Immature natural killer cell (primary cell): ENCODE measurements around the gene PPP2R2B. TPM values are rescaled to one million over a fixed set of nuclear protein-coding genes. Genes with fewer than 3 reads are reported as not detected.

Source experiments
- DNase-seq, 3 donors: peaks; one replicate each; pipeline ENCODE4 v3.0.0; 2022; ENCODE audit warnings: mixed read lengths in 1 of 3
- H3K27ac Mint-ChIP-seq, 6 donors: one replicate each; pipeline ENCODE4 v1.8.0; 2020; ENCODE audit warnings: mixed read lengths in 6 of 6, mild to moderate bottlenecking in 5 of 6, inconsistent platforms in 4 of 6, moderate library complexity in 3 of 6
- H3K27me3 Mint-ChIP-seq, 3 donors: one replicate each; pipeline ENCODE4 v1.8.0; 2020 to 2021; ENCODE audit warnings: low read depth in 3 of 3, mild to moderate bottlenecking in 3 of 3, mixed read lengths in 3 of 3, moderate library complexity in 3 of 3, inconsistent platforms in 1 of 3
- H3K36me3 Mint-ChIP-seq, 3 donors: one replicate each; pipeline ENCODE4 v1.8.0; 2020; ENCODE audit warnings: mixed read lengths in 3 of 3, inconsistent platforms in 2 of 3, mild to moderate bottlenecking in 2 of 3
- H3K4me1 Mint-ChIP-seq, 2 donors: one replicate each; pipeline ENCODE4 v1.8.0; 2020; ENCODE audit warnings: inconsistent platforms in 2 of 2, mild to moderate bottlenecking in 2 of 2, mixed read lengths in 2 of 2, moderate library complexity in 1 of 2
- H3K4me3 Mint-ChIP-seq, 5 donors: one replicate each; pipeline ENCODE4 v1.8.0; 2020; ENCODE audit warnings: mild to moderate bottlenecking in 5 of 5, mixed read lengths in 5 of 5, inconsistent platforms in 3 of 5, moderate library complexity in 3 of 5
- H3K9me3 Mint-ChIP-seq, 6 donors: one replicate each; pipeline ENCODE4 v1.8.0; 2020; ENCODE audit warnings: mild to moderate bottlenecking in 6 of 6, mixed read lengths in 6 of 6, inconsistent platforms in 4 of 6, moderate library complexity in 3 of 6
- polyA plus RNA-seq, 3 donors: library from polyadenylated mRNA; unstranded; fragments of 300-500 nt; fragmentation: Illumina TruSeq; gene quantifications; one replicate each; pipeline ENCODE4 v1.2.3, GENCODE V29; 2021

Gene PPP2R2B
- polyA plus RNA-seq, 3 donors from 2014 or later: 35.6 to 62.3 (median 41.0) TPM

GRCh38 chr5:146832985-146833732 is 45.4 kb downstream of the PPP2R2B start:
- Mint-ChIP-seq H3K27ac (peak overlapping the region in 2 of 6 donors; percentile 12 to 39), H3K36me3 (peaks cover 0 to 5% (median 0%) of the 10 kb centered on the region in 3 donors), H3K4me3 (no peak overlapping the region)

DNA sequence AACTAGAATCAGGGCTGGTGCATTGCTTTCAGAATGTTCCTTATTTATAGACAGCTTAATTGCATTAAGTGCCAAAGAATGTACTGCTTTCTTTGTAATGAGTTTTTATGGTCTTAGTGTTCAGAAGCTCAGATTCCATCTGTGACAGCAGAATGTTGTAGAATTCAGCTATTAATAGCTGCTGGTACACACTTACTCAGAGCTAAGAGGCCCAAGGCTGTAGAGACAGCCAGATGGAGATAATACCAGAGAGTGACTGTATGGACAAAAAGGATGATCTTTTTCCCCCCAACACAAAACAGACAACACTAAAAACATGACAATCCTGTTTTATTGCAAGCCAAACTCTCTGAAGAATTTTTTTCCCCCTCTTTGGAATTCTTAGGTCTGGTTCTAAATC is 50.2 kb downstream of the PPP2R2B start:
- no peak for DNase-seq
- H3K9me3 Mint-ChIP-seq: no peaks in the 10 kb centered on the region
- H3K4me3 Mint-ChIP-seq: no peak overlapping the region
- H3K36me3 Mint-ChIP-seq: peaks cover 0 to 5% (median 0%) of the 10 kb centered on the region in 3 donors
- no peaks in the 10 kb centered on the region for H3K27me3 Mint-ChIP-seq
- no peak overlapping the region for H3K27ac Mint-ChIP-seq
- H3K4me1 Mint-ChIP-seq: peaks cover 13 to 37% of the 10 kb centered on the region in 2 donors

More at GRCh38 chr5:146832985-146833732, 45.4 kb downstream of the PPP2R2B start:
- H3K27me3 Mint-ChIP-seq: no peaks in the 10 kb centered on the region
- no peak for DNase-seq
- peaks cover 26 to 58% of the 10 kb centered on the region in 2 donors for H3K4me1 Mint-ChIP-seq
- H3K9me3 Mint-ChIP-seq: no peaks in the 10 kb centered on the region

DNA sequence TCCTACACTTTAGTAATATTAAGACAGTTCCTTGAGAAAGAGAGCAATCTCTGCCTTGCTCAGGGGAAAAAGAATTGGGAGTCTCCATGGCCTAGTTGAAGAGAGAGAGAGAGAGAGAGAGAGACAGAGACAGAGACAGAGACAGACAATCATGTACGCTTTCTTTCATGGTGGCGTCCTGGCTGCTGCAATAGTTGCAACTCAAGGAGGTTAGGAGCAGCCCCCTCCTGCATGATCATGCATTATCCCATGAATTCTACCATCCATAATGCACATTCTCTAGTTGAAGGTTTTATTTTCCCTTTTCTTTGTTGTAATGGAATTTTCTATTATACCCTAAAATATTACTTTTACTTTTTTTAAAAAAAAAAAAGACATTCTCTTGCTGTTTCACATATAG is 50.7 kb downstream of the PPP2R2B start:
- H3K4me1 Mint-ChIP-seq: peaks cover 8 to 32% of the 10 kb centered on the region in 2 donors
- peaks cover 0 to 5% (median 0%) of the 10 kb centered on the region in 3 donors for H3K36me3 Mint-ChIP-seq
- no peak overlapping the region for H3K4me3 Mint-ChIP-seq
- H3K9me3 Mint-ChIP-seq: no peaks in the 10 kb centered on the region
- peak overlapping the region in 1 of 6 donors; percentile 6 for H3K27ac Mint-ChIP-seq
- no peaks in the 10 kb centered on the region for H3K27me3 Mint-ChIP-seq
- no peak for DNase-seq

- peak in 1 of 3 donors; percentile 7 for DNase-seq
- Mint-ChIP-seq H3K36me3 (peaks cover 0 to 5% (median 0%) of the 10 kb centered on the region in 3 donors), H3K4me3 (no peak overlapping the region), H3K4me1 (peaks cover 11 to 28% of the 10 kb centered on the region in 2 donors), H3K9me3 (no peaks in the 10 kb centered on the region), H3K27me3 (no peaks in the 10 kb centered on the region), H3K27ac (no peak overlapping the region)
Observed at GRCh38 chr5:146825033-146825432, 53.5 kb downstream of the PPP2R2B start.

DNA sequence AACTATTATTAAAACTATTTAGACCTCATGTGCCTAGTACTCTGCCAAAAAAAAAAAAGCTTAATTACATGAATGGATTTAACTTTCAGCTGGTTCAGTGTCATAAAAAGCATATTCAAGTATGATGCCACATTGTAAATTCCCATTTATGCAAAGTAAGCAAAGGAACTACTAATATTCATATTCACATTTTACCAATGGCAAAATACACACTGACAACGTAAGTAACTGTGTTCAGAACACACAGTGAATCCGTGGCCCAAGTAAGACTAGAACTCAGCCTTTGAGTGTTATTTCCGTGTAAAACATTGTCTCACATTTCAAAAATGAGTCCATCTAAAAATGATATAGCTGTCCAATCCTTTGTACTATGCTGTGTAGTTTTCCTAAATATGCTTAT is 56.8 kb downstream of the PPP2R2B start:
- H3K4me3 Mint-ChIP-seq: no peak overlapping the region
- H3K36me3 Mint-ChIP-seq: peaks cover 0 to 10% (median 0%) of the 10 kb centered on the region in 3 donors
- H3K27ac Mint-ChIP-seq: no peak overlapping the region
- H3K9me3 Mint-ChIP-seq: no peaks in the 10 kb centered on the region
- H3K4me1 Mint-ChIP-seq: peaks cover 19 to 22% of the 10 kb centered on the region in 2 donors
- peaks cover 0 to 2% (median 0%) of the 10 kb centered on the region in 3 donors for H3K27me3 Mint-ChIP-seq
- no peak for DNase-seq

DNA sequence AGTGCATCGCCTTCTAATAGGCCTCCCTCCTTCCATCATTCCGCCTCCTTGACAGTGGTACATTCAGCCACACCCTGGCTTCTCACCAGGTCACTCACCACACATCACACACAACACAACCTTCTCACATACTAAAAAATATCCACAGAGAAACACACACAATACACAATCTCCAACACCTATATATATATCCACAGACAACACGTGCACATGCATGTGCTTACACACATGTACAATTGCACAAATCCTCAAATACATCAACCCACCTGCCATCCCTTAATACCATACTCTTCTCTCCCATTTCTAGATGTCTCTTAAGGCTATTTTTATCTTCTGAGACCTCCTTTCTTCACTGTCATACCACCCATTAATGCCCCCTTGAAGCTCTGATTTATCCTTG is 57.6 kb downstream of the PPP2R2B start:
- peaks cover 0 to 10% (median 0%) of the 10 kb centered on the region in 3 donors for H3K36me3 Mint-ChIP-seq
- H3K27me3 Mint-ChIP-seq: peaks cover 0 to 2% (median 0%) of the 10 kb centered on the region in 3 donors
- H3K27ac Mint-ChIP-seq: no peak overlapping the region
- no peaks in the 10 kb centered on the region for H3K9me3 Mint-ChIP-seq
- no peak for DNase-seq
- H3K4me3 Mint-ChIP-seq: no peak overlapping the region
- H3K4me1 Mint-ChIP-seq: peaks cover 23 to 28% of the 10 kb centered on the region in 2 donors

GRCh38 chr5:146818822-146819221 is 59.7 kb downstream of the PPP2R2B start:
- no peak overlapping the region for H3K27ac Mint-ChIP-seq
- H3K9me3 Mint-ChIP-seq: no peaks in the 10 kb centered on the region
- no peak for DNase-seq
- peaks cover 0 to 5% (median 2%) of the 10 kb centered on the region in 3 donors for H3K36me3 Mint-ChIP-seq
- H3K4me1 Mint-ChIP-seq: peaks cover 39 to 42% of the 10 kb centered on the region in 2 donors
- no peak overlapping the region for H3K4me3 Mint-ChIP-seq
- peaks cover 0 to 2% (median 0%) of the 10 kb centered on the region in 3 donors for H3K27me3 Mint-ChIP-seq

- H3K4me1 Mint-ChIP-seq: peaks cover 47 to 50% of the 10 kb centered on the region in 2 donors
- H3K27me3 Mint-ChIP-seq: peaks cover 0 to 2% (median 0%) of the 10 kb centered on the region in 3 donors
- H3K27ac Mint-ChIP-seq: peak overlapping the region in 1 of 6 donors; percentile 25
- H3K9me3 Mint-ChIP-seq: no peaks in the 10 kb centered on the region
- peak overlapping the region in 1 of 5 donors; percentile 9 for H3K4me3 Mint-ChIP-seq
- DNase-seq: no peak
- peaks cover 0 to 5% (median 5%) of the 10 kb centered on the region in 3 donors for H3K36me3 Mint-ChIP-seq
Observed at GRCh38 chr5:146817973-146818372, 60.6 kb downstream of the PPP2R2B start.

DNA sequence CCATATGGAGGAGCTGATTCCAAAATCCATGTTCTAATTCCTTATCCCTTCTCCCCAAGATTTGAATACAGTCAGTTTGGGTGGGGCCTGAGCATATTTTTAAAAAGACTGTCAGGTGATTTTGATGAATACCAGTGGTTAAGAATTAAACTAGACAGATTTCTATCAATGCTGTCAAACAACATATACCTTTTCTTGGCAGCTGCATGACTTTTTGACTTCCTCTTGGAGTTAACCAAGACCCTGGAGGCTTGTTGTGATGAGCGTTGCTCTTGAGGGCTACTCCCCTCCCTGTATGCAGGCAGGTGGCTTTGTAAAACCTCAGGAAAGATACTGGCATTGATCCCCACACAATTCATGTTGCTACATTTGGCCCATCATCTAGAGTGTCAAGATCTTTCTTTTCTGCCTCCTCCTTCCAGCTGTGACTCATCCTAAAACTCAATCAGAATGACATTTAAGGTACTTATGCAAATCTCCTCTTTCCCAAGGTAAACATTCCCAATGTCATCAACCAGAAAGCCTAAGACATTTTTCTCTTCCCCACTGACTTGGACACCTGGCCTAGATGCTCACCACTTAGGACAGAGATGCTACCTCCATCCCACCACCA is 61.7 kb downstream of the PPP2R2B start:
- Mint-ChIP-seq H3K27ac (no peak overlapping the region), H3K36me3 (peaks cover 0 to 5% (median 5%) of the 10 kb centered on the region in 3 donors), H3K27me3 (peaks cover 0 to 2% (median 0%) of the 10 kb centered on the region in 3 donors), H3K9me3 (no peaks in the 10 kb centered on the region), H3K4me1 (peaks cover 47 to 57% of the 10 kb centered on the region in 2 donors), H3K4me3 (no peak overlapping the region)
- DNase-seq: no peak

- Mint-ChIP-seq H3K4me1 (peaks cover 49 to 60% of the 10 kb centered on the region in 2 donors), H3K4me3 (peak overlapping the region; percentile 15 to 55 (median 24)), H3K27me3 (peaks cover 0 to 2% (median 0%) of the 10 kb centered on the region in 3 donors), H3K36me3 (peaks cover 4 to 12% (median 8%) of the 10 kb centered on the region in 3 donors), H3K9me3 (peaks cover 0 to 1% (median 0%) of the 10 kb centered on the region in 6 donors), H3K27ac (no peak overlapping the region)
- no peak for DNase-seq
Observed at GRCh38 chr5:146815411-146815810, 63.1 kb downstream of the PPP2R2B start.

- Mint-ChIP-seq H3K4me3 (peak overlapping the region; percentile 3 to 70 (median 44)), H3K27me3 (peaks cover 0 to 2% (median 0%) of the 10 kb centered on the region in 3 donors), H3K36me3 (peaks cover 14 to 25% (median 19%) of the 10 kb centered on the region in 3 donors), H3K4me1 (peaks cover 49 to 66% of the 10 kb centered on the region in 2 donors), H3K9me3 (peaks cover 0 to 1% (median 0%) of the 10 kb centered on the region in 6 donors), H3K27ac (peak overlapping the region in 3 of 6 donors; percentile 54 to 75 (median 63))
- no peak for DNase-seq
Observed at GRCh38 chr5:146813346-146814157, 65.0 kb downstream of the PPP2R2B start.

DNA sequence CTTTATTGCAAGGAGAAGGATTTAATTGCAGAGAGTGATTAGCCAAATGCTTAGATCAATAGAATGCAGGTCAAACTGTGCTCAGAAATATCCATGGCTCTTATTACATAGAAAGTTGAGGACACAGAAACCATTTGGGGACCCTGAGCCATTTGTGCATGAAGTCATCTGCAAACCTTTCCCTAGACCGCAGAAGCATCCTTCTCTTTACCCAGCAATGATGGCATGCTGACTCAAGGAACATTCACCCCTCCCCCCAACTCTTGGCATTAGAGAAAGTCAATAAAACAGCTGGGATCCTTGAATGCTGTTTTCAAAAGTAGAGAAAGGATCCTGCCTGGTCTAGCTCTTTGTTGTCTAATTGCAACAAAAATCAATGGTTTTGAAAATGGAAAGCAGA is 73.5 kb downstream of the PPP2R2B start:
- no peak overlapping the region for H3K27ac Mint-ChIP-seq
- H3K27me3 Mint-ChIP-seq: peaks cover 0 to 3% (median 0%) of the 10 kb centered on the region in 3 donors
- no peaks in the 10 kb centered on the region for H3K9me3 Mint-ChIP-seq
- H3K4me1 Mint-ChIP-seq: peaks cover 16 to 55% of the 10 kb centered on the region in 2 donors
- DNase-seq: no peak
- H3K36me3 Mint-ChIP-seq: peaks cover 11 to 18% (median 17%) of the 10 kb centered on the region in 3 donors
- no peak overlapping the region for H3K4me3 Mint-ChIP-seq

- DNase-seq: no peak
- peaks cover 0 to 3% (median 0%) of the 10 kb centered on the region in 3 donors for H3K27me3 Mint-ChIP-seq
- H3K4me1 Mint-ChIP-seq: peaks cover 33 to 63% of the 10 kb centered on the region in 2 donors
- no peaks in the 10 kb centered on the region for H3K9me3 Mint-ChIP-seq
- peaks cover 1 to 5% (median 4%) of the 10 kb centered on the region in 3 donors for H3K36me3 Mint-ChIP-seq
- H3K27ac Mint-ChIP-seq: no peak overlapping the region
- H3K4me3 Mint-ChIP-seq: no peak overlapping the region
Observed at GRCh38 chr5:146802945-146803522, 75.5 kb downstream of the PPP2R2B start.
